ENCODE data around the gene CRK.

- TF ChIP-seq POLR2A (IDR thresholded peaks at IDR 0.05; ENCODE audit: low read depth) (no peak), CTCF (IDR thresholded peaks at IDR 0.05) (no peak)
These were observed 80.0 kb downstream of the CRK start for GRCh38 chr17:1376061-1376460.
